GM18520 (cell line): Measurements from ENCODE around the gene TMED4.
"Not testable (repeated sequence)": the region's sequence is repeated elsewhere in the genome, so short reads cannot be mapped to it uniquely, and the experiment has no call there.

ENCODE experiments used
- ATAC-seq: cut with Tn5 transposase; IDR thresholded peaks from one replicate; pipeline ENCODE4 v1.9.1; 2021; ENCODE audit not compliant: unreplicated experiment

The TMED4 gene

GRCh38 chr7:44607141-44608068 is 25.4 kb upstream of the TMED4 start:
- no peak for ATAC-seq

GRCh38 chr7:44606341-44607140 is 24.5 kb upstream of the TMED4 start, which contains the start of gene OGDH:
Gene OGDH, plus strand, starts transcription at chr7:44606627. Its CDS starts 17,717 bp downstream, at chr7:44624344.
- peak; percentile 91 for ATAC-seq

GRCh38 chr7:44604941-44605340 is 22.9 kb upstream of the TMED4 start:
- no peak for ATAC-seq

- no peak for ATAC-seq
These were observed 21.2 kb upstream of the TMED4 start for GRCh38 chr7:44603193-44603592.

GRCh38 chr7:44602576-44602910 is 20.5 kb upstream of the TMED4 start:
- ATAC-seq, result no peak

- ATAC-seq, result no peak
These were observed 17.2 kb upstream of the TMED4 start for GRCh38 chr7:44599222-44599621.

- ATAC-seq, result not testable (repeated sequence)
These were observed 15.2 kb upstream of the TMED4 start for GRCh38 chr7:44597181-44597580.

- ATAC-seq, result no peak
These were observed 14.1 kb upstream of the TMED4 start for GRCh38 chr7:44595934-44596635.

GRCh38 chr7:44590910-44591309 is 8.9 kb upstream of the TMED4 start:
- ATAC-seq, result no peak

GRCh38 chr7:44587843-44588711 is 6.0 kb upstream of the TMED4 start:
- ATAC-seq, result no peak

GRCh38 chr7:44583146-44583865 is 1.3 kb upstream of the TMED4 start:
- ATAC-seq, result no peak

- peak; percentile 21 for ATAC-seq
These were observed 819 bp downstream of the TMED4 start for GRCh38 chr7:44580945-44581878.

- ATAC-seq, result no peak
These were observed 5.8 kb downstream of the TMED4 start for GRCh38 chr7:44576228-44576627.

GRCh38 chr7:44575054-44575453 is 7.0 kb downstream of the TMED4 start:
- no peak for ATAC-seq

- no peak for ATAC-seq
These were observed 7.7 kb downstream of the TMED4 start for GRCh38 chr7:44574287-44574872.

GRCh38 chr7:44573464-44574286 is 8.4 kb downstream of the TMED4 start, which contains the start of gene DDX56:
Gene DDX56, minus strand, starts transcription at chr7:44573908. Its CDS starts 13 bp downstream, at chr7:44573895.
- peak; percentile 94 for ATAC-seq

- no peak for ATAC-seq
These were observed 9.3 kb downstream of the TMED4 start for GRCh38 chr7:44572771-44573170.
